Thoracic aorta (tissue), 2 donors: ENCODE results near the gene GPC6. TPM values are rescaled to one million over a fixed set of nuclear protein-coding genes. Genes with fewer than 3 reads are reported as not detected.

Experiments used
- ATAC-seq: fragments of 150-250 bp; one replicate; pipeline ENCODE4 v1.8.0; 2017; ENCODE audit warnings: low read depth; ENCODE audit not compliant: insufficient number of reproducible peaks, low FRiP score
- DNase-seq: peaks from one replicate; pipeline ENCODE4 v3.0.0-alpha.2; 2020; ENCODE audit warnings: low spot score
- H3K27ac ChIP-seq, 2 donors: fragments of 200-600 bp; sonication (generic); 1 replicate in 1 of 2; 2 replicates in 1 of 2; pipeline ENCODE4 v1.5.1; 2016; ENCODE audit warnings: mild to moderate bottlenecking in 2 of 2, moderate library complexity in 2 of 2
- H3K27me3 ChIP-seq: fragments of 200-600 bp; sonication (generic); replicated peaks from 2 replicates; pipeline ENCODE4 v1.6.0; 2016; ENCODE audit warnings: mild to moderate bottlenecking; ENCODE audit not compliant: insufficient read depth
- H3K36me3 ChIP-seq: fragments of 200-600 bp; sonication (generic); one replicate; pipeline ENCODE4 v1.5.1; 2016
- H3K4me1 ChIP-seq, 2 donors: fragments of 200-600 bp; sonication (generic); 1 replicate in 1 of 2; 2 replicates in 1 of 2; pipeline versions ENCODE4 v1.5.1 to v1.6.0; 2016; ENCODE audit warnings: low read depth in 2 of 2, mild to moderate bottlenecking in 1 of 2; ENCODE audit not compliant: control insufficient read depth in 1 of 2
- H3K4me3 ChIP-seq: fragments of 200-600 bp; sonication (generic); 2 replicates; pipeline ENCODE4 v1.5.1; 2016; ENCODE audit warnings: mild to moderate bottlenecking
- H3K9me3 ChIP-seq: fragments of 200-600 bp; sonication (generic); 2 replicates; pipeline ENCODE4 v1.5.1; 2016
- total RNA-seq, 2 donors: library from RNA; depleted of rRNA; stranded (reverse); fragments of >200 nt; gene quantifications; one replicate each; pipeline versions ENCODE4 v1.1.0 to v1.2.3, GENCODE V29; 2016
- TF ChIP-seq, protein P1 (sequence below): fragments of 200-600 bp; sonication (generic); IDR thresholded peaks from one replicate; pipeline ENCODE4 v1.5.1; 2019; ENCODE audit warnings: antibody characterized with exemption

The GPC6 gene
- total RNA-seq, 2 donors from 2014 or later: 34.9 to 56.4 TPM

DNA sequence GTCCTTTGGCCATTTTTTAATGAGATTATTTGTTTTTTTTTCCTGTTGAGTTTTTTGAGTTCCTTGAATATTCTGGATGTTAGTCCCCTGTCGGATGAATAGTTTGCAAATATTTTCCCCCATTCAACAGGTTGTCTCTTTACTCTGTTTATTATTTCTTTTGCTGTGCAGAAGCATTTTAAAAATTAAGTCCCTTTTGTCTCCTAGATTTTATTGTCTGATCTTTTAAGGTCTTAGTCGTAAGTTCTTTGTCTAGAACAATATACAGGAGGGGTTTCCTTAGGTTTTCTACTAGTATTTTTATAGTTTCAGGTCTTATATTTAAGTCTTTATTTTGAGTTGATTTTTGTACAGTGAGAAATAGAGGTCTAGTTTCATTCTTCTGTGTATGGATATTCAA is 284.4 kb downstream of the GPC6 start:
- no peak for ATAC-seq

GRCh38 chr13:93515267-93515666 is 288.7 kb downstream of the GPC6 start:
- Histone ChIP-seq H3K4me1 (peaks cover 0 to 3% of the 10 kb centered on the region in 2 donors), H3K9me3 (no peaks in the 10 kb centered on the region), H3K27me3 (no peaks in the 10 kb centered on the region), H3K36me3 (no peaks in the 10 kb centered on the region), H3K4me3 (no peak overlapping the region), H3K27ac (no peak overlapping the region)
- TF ChIP-seq, protein P1, sequence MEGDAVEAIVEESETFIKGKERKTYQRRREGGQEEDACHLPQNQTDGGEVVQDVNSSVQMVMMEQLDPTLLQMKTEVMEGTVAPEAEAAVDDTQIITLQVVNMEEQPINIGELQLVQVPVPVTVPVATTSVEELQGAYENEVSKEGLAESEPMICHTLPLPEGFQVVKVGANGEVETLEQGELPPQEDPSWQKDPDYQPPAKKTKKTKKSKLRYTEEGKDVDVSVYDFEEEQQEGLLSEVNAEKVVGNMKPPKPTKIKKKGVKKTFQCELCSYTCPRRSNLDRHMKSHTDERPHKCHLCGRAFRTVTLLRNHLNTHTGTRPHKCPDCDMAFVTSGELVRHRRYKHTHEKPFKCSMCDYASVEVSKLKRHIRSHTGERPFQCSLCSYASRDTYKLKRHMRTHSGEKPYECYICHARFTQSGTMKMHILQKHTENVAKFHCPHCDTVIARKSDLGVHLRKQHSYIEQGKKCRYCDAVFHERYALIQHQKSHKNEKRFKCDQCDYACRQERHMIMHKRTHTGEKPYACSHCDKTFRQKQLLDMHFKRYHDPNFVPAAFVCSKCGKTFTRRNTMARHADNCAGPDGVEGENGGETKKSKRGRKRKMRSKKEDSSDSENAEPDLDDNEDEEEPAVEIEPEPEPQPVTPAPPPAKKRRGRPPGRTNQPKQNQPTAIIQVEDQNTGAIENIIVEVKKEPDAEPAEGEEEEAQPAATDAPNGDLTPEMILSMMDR: no peak
- no peak for DNase-seq
- ATAC-seq: no peak

More for the DNA sequence above, 284.4 kb downstream of the GPC6 start:
- Histone ChIP-seq H3K27ac (no peak overlapping the region), H3K4me3 (no peak overlapping the region), H3K4me1 (no peaks in the 10 kb centered on the region), H3K27me3 (no peaks in the 10 kb centered on the region), H3K9me3 (no peaks in the 10 kb centered on the region), H3K36me3 (no peaks in the 10 kb centered on the region)
- DNase-seq: no peak
- TF ChIP-seq, protein P1: no peak

- H3K27ac ChIP-seq: no peak overlapping the region
- TF ChIP-seq, protein P1: no peak
- peaks cover 0 to 3% of the 10 kb centered on the region in 2 donors for H3K4me1 ChIP-seq
- no peak for DNase-seq
- H3K36me3 ChIP-seq: no peaks in the 10 kb centered on the region
- H3K27me3 ChIP-seq: no peaks in the 10 kb centered on the region
- no peak for ATAC-seq
- H3K4me3 ChIP-seq: no peak overlapping the region
- H3K9me3 ChIP-seq: no peaks in the 10 kb centered on the region
Measured at GRCh38 chr13:93517658-93518057, 291.1 kb downstream of the GPC6 start.

GRCh38 chr13:93521307-93521706 is 294.7 kb downstream of the GPC6 start:
- Histone ChIP-seq H3K4me1 (peaks cover 0 to 1% of the 10 kb centered on the region in 2 donors), H3K4me3 (no peak overlapping the region), H3K9me3 (no peaks in the 10 kb centered on the region), H3K27ac (no peak overlapping the region), H3K36me3 (no peaks in the 10 kb centered on the region), H3K27me3 (no peaks in the 10 kb centered on the region)
- TF ChIP-seq, protein P1: no peak
- DNase-seq: no peak
- ATAC-seq: no peak

DNA sequence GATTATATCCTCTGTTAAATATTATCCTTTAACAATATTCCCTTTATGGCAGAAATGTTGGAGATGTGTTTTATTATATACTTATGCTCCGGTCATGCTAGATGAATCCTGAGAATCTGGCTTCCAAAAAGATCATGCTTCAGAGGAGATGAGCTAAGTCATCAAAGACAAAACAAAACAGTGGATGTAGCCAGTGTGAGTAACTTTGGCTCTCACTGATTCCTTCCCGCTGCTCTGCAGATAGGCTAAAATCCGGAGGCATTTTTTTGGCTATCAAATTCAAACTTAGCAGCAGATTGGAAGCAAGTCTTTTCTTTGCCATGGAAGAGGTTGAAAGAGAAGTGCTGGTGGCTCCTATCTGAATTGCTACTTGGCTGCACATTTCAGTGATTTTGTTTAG is 295.9 kb downstream of the GPC6 start:
- Histone ChIP-seq H3K9me3 (no peaks in the 10 kb centered on the region), H3K36me3 (no peaks in the 10 kb centered on the region), H3K27ac (no peak overlapping the region), H3K27me3 (no peaks in the 10 kb centered on the region), H3K4me1 (no peaks in the 10 kb centered on the region), H3K4me3 (no peak overlapping the region)
- TF ChIP-seq, protein P1: no peak
- DNase-seq (no peak), ATAC-seq (no peak)
